Endodermal cell (in vitro differentiated cells): ENCODE measurements around the gene KCTD7. TPM values are rescaled to one million over a fixed set of nuclear protein-coding genes. Genes with fewer than 3 reads are reported as not detected.

Experiments
- DNase-seq: peaks from one replicate; pipeline ENCODE4 v3.0.0-alpha.2; 2017
- H3K27ac ChIP-seq: 2 replicates; pipeline ENCODE4 v1.5.1; 2013; ENCODE audit warnings: mild to moderate bottlenecking, low read depth, low read length, moderate library complexity
- H3K27me3 ChIP-seq: 2 replicates; pipeline ENCODE4 v1.6.1; 2013; ENCODE audit warnings: mild to moderate bottlenecking, low read length, moderate library complexity; ENCODE audit not compliant: insufficient read depth, control insufficient read depth, poor library complexity, severe bottlenecking
- H3K36me3 ChIP-seq: 2 replicates; pipeline ENCODE4 v1.7.0; 2013; ENCODE audit warnings: mild to moderate bottlenecking, low read length, moderate library complexity; ENCODE audit not compliant: control insufficient read depth, insufficient read depth
- H3K4me1 ChIP-seq: one replicate; pipeline ENCODE4 v1.7.0; 2013; ENCODE audit warnings: low read length; ENCODE audit not compliant: control insufficient read depth, insufficient read depth
- H3K4me3 ChIP-seq: 2 replicates; pipeline ENCODE4 v1.5.1; 2013; ENCODE audit warnings: mild to moderate bottlenecking, low read length, moderate library complexity
- H3K9ac ChIP-seq: 2 replicates; pipeline ENCODE4 v1.6.1; 2013; ENCODE audit warnings: mild to moderate bottlenecking, low read length, moderate library complexity; ENCODE audit not compliant: poor library complexity, severe bottlenecking; ENCODE audit errors: extremely low read depth
- H3K9me3 ChIP-seq: 2 replicates; pipeline ENCODE4 v1.6.1; 2013; ENCODE audit warnings: mild to moderate bottlenecking, low read length, moderate library complexity; ENCODE audit not compliant: control insufficient read depth
- H3K27ac Mint-ChIP-seq: 2 replicates; pipeline ENCODE4 v1.8.0; 2020; ENCODE audit warnings: mixed read lengths
- H3K27me3 Mint-ChIP-seq: 2 replicates; pipeline ENCODE4 v1.8.0; 2021; ENCODE audit warnings: mild to moderate bottlenecking, mixed read lengths; ENCODE audit not compliant: insufficient read depth
- H3K36me3 Mint-ChIP-seq: 2 replicates; pipeline ENCODE4 v1.8.0; 2020; ENCODE audit warnings: low read depth, mixed read lengths
- H3K4me1 Mint-ChIP-seq: 2 replicates; pipeline ENCODE4 v1.8.0; 2020; ENCODE audit warnings: mixed read lengths
- H3K4me3 Mint-ChIP-seq: 2 replicates; pipeline ENCODE4 v1.8.0; 2020; ENCODE audit warnings: mild to moderate bottlenecking, moderate library complexity, mixed read lengths
- H3K9me3 Mint-ChIP-seq: 2 replicates; pipeline ENCODE4 v1.8.0; 2020; ENCODE audit warnings: mild to moderate bottlenecking, mixed read lengths
- CTCF ChIP-seq: fragments of 200-600 bp; sonication (generic); conservative IDR thresholded peaks from 2 replicates; pipeline ENCODE4 v1.5.0; 2021; ENCODE audit warnings: antibody characterized with exemption, mild to moderate bottlenecking
- WGBS, 2 experiments: methylation state at CpG; one replicate each; pipeline versions ENCODE4 v1.1.5 to v1.1.7; 2013; ENCODE audit warnings: missing lambda C conversion rate in 2 of 2, mixed read lengths in 1 of 2; ENCODE audit not compliant: insufficient coverage in 1 of 2, insufficient read length in 1 of 2; 5-methylcytosine and 5-hydroxymethylcytosine counted together
- total RNA-seq, 2 donors: library from RNA; stranded (reverse); fragmentation: NEBNext Ultra II Directional in 1 of 2; extraction: Animal tissue kit (Norgen Biotek cat#: 25700) in 1 of 2; gene quantifications; 2 replicates in 1 of 2; 3 replicates in 1 of 2; pipeline ENCODE4 v1.2.1, GENCODE V29; 2021

KCTD7 gene
- total RNA-seq, 2 donors from 2014 or later = 13.1 to 15.6 TPM

GRCh38 chr7:66641526-66641871 is 12.8 kb downstream of the KCTD7 start:
- H3K9ac ChIP-seq = no peak overlapping the region
- no peak overlapping the region for H3K4me3 ChIP-seq
- H3K36me3 ChIP-seq = peaks cover 74% of the 10 kb centered on the region
- no peaks in the 10 kb centered on the region for H3K27me3 ChIP-seq
- Mint-ChIP-seq H3K4me3 (no peak overlapping the region), H3K36me3 (peaks cover 66% of the 10 kb centered on the region), H3K27me3 (no peaks in the 10 kb centered on the region), H3K9me3 (no peaks in the 10 kb centered on the region), H3K4me1 (peaks cover 3% of the 10 kb centered on the region), H3K27ac (no peak overlapping the region)
- H3K27ac ChIP-seq = no peak overlapping the region
- 92 to 95% methylated on average over 3 to 4 of the region's 4 CpGs for WGBS, 2 experiments
- peaks cover 9% of the 10 kb centered on the region for H3K4me1 ChIP-seq
- TF ChIP-seq CTCF = no peak
- DNase-seq = no peak
- no peaks in the 10 kb centered on the region for H3K9me3 ChIP-seq

GRCh38 chr7:66642186-66642585 is 13.5 kb downstream of the KCTD7 start:
- WGBS, 2 experiments = 90 to 100% methylated on average over 3 of the region's 3 CpGs
- H3K4me3 Mint-ChIP-seq = no peak overlapping the region
- DNase-seq = no peak
- no peaks in the 10 kb centered on the region for H3K9me3 Mint-ChIP-seq
- Histone ChIP-seq H3K27me3 (no peaks in the 10 kb centered on the region), H3K27ac (no peak overlapping the region), H3K9ac (no peak overlapping the region), H3K4me1 (peaks cover 9% of the 10 kb centered on the region), H3K9me3 (no peaks in the 10 kb centered on the region), H3K36me3 (peaks cover 73% of the 10 kb centered on the region), H3K4me3 (no peak overlapping the region)
- no peaks in the 10 kb centered on the region for H3K27me3 Mint-ChIP-seq
- no peak overlapping the region for H3K27ac Mint-ChIP-seq
- H3K4me1 Mint-ChIP-seq = peaks cover 3% of the 10 kb centered on the region
- no peak for TF ChIP-seq CTCF
- peaks cover 71% of the 10 kb centered on the region for H3K36me3 Mint-ChIP-seq

- H3K27me3 ChIP-seq = no peaks in the 10 kb centered on the region
- TF ChIP-seq CTCF = no peak
- H3K4me3 ChIP-seq = no peak overlapping the region
- no peaks in the 10 kb centered on the region for H3K9me3 ChIP-seq
- peaks cover 71% of the 10 kb centered on the region for H3K36me3 ChIP-seq
- no peak overlapping the region for H3K27ac ChIP-seq
- H3K4me1 ChIP-seq = peaks cover 9% of the 10 kb centered on the region
- no peak for DNase-seq
- Mint-ChIP-seq H3K36me3 (peaks cover 71% of the 10 kb centered on the region), H3K9me3 (no peaks in the 10 kb centered on the region), H3K27ac (no peak overlapping the region), H3K4me1 (peaks cover 3% of the 10 kb centered on the region), H3K27me3 (no peaks in the 10 kb centered on the region), H3K4me3 (no peak overlapping the region)
- H3K9ac ChIP-seq = no peak overlapping the region
These were observed 14.3 kb downstream of the KCTD7 start for GRCh38 chr7:66642932-66643331.
